Measurements from ENCODE around the gene RNF223.

Gene RNF223

DNA sequence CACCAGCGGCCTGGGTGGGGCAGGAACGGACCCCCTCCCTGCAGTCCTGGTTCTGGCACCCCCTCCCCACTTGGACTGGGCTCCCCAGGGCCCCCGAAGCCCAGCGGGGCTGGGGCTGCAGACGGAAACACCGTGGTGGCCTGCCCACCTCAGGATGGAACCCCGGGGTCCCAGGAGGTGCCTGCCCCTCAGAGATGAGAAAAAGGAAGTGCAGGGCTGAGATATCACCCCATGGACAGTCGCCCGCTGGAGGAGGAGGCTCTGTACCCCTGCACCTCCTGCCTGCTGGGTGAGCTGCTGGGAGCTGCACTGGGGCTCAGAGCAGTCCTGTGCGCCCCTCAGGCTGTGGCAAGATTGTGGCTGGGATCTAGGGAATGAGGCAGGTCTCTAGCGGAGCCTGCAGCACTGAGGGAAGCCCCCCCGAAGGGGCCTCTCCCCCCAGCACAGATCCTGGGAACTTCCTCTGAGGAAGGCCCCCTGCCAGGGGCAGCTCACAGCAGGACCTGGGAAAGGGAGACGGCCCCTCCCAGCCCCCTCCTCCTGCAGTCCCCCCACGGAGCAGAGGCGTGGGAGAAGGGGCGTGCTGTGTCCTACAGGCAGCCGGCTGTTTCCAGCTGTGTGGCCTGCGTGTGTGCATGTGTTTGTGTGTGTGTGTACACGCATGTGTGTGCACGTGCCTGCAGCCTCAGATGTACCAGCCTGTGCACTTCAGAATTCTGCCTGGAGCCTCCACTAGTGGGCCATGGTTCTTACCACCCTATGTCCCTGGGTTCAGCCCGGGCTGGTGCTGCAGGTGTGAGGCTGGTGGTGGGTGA is 47.3 kb downstream of the RNF223 start:
- no peak for DNase-seq (ENCODE audit: low read depth)

DNA sequence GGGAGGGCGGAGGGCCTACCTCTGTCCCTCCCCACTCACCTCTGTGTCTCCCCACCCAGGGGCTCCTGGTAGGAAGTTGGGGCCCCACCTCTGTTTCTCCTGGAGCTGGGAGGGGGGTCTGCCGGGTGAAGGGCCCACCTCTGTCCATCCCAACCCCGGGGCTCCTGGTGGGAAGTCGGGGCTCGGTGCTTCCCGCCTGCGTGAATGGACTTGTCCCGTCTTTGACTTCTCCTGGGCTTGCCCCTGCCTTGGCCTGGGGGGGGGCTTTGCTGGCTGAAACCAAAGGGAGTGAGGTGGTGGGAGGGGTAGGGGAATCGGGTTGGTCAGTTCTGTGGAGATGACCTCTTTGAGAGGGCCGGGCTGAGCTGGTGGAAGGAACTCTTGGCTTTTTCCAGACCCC is 48.4 kb downstream of the RNF223 start:
- no peak for DNase-seq (ENCODE audit: low read depth)

DNA sequence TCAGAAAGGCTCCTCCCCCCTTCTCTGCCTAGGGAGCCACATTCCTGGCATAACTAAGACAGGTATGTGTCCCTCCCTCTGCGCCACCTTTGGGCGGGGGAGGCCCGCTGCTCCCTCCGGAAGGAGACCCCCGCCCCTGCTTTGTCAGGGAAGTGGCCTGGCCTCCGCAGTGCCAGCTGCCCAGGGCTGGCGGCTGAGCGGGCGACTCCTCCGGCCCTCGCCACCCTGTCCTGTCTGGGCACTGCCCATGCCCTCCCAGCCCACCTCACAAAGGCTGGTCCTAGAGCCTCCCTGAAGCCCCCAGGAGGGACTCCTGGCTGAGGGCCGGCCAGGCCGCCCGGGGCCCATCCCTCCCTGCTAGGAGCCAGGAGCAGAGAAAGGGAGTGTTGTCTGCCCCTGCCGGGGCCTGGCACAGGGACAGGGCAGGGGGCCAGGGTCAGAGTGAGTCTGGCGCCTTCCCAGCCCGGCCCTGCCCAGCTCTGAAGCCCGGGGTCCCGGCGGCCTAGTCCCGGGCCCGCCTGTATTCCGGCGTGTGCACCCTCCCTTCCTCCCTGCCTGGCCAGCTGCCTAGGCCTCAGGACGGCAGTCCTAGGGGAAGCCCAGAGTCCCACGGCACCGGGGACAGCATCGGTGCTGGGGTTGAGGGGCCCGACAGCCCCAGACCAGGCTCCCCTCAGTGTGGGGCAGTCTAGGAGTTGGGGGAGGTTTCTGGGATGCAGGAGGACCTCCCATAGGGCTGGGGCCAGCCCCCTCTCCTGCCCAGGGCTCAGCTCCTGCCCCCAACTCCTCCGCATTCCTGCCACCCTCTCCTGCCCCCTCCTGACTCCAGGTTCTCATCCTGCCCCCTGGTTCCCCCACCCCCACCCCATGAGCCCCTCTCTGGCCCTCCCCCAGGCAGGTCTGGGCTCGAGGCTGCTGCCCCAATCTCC is 49.1 kb downstream of the RNF223 start:
- no peak for DNase-seq (ENCODE audit: low read depth)

DNA sequence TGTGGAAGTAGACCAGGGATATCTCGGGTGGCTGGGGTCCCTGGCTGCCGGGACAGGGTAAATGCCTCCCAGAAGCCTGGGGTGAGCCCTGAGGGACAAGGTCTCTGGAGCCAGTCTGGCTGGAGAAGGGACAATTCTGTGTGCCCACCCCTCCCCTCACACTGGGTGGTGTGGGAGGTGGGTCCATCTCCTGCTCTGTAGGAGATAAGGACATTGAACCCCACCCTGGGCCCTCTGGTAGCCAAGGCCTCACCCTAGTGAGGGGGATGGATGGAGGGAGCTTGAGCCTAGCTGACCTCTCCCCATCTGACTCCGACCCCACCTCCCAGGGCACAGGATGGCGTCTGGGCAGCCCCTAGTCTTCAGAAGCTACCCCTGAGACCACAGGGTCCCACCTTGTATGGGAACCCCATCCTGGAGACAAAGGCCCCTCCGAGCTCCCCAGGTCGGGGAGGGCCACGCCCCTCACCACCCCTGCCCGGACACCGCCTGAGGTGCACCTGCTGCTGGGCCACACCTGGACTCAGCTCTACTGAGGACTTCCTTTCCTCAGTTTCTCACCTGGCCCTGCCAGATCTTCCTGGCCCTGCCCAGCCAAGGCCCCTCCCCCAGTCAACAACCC is 49.8 kb downstream of the RNF223 start:
- no peak for DNase-seq (ENCODE audit: low read depth)

DNA sequence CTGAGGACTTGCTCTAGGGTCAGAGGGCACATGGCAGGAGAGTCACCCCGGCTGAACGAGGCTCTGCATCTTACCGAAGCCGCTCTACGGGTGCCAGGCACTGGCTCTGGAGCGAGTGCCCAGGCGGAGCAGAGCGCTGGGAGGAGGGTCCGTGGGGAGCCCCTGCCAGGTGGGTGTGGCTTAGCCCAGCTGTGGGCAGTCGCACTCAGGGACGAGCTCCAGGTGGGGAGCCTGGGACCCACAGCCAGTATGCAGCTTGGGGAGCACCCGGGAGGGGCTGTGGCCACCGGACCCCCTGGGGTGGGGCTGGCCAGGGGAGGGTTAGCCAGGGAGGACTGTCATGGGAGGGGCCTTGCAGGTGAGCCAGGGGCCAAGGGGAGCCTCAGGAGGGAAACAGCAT is 50.4 kb downstream of the RNF223 start:
- DNase-seq (ENCODE audit: low read depth), result no peak

DNA sequence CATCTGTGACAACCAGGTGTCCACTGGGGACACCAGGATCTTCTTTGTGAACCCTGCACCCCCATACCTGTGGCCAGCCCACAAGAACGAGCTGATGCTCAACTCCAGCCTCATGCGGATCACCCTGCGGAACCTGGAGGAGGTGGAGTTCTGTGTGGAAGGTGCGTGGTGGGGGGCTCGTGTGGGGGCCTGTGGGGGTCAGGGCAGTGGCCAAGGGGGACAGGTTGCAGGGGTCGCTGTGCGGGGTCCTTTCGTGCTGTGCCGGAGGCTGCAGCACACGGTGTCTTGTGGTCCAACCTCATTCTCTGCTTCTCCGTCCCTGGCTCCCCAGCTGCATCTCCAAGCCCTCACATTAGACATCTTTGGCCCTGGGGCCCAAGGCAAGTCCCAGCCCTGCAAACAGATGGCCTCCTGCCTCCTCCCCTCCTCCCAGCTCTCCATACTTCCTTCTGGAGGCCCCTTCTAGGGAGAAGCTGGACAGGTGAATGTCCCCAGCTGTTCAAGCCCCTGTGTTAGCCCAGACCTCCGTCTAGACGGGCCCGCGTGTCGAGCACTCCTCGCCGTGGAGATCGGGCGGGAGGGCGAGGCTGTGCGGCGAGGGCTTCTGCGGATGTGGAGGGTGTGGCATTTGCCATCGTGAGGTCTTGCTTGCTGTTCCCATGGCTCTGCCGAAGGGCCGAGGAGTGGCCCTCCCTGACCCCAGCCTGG is 51.6 kb downstream of the RNF223 start:
- no peak for DNase-seq (ENCODE audit: low read depth)

DNA sequence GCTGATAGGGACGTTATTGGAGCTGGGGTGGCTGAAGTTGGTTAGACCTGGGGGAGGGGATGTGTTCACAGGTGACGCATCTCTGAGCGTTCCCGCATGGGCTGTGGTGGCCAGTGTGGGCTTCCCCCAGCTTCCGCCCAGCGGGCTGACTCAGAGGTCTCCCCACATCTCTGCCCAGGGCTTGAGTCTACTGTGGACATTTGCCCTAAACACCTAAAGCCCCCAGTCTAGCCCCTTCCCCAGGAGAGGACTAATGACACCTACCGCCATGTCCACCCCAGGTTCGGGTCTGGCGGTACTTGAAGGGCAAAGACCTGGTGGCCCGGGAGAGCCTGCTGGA is 52.2 kb downstream of the RNF223 start:
- no peak for DNase-seq (ENCODE audit: low read depth)

DNA sequence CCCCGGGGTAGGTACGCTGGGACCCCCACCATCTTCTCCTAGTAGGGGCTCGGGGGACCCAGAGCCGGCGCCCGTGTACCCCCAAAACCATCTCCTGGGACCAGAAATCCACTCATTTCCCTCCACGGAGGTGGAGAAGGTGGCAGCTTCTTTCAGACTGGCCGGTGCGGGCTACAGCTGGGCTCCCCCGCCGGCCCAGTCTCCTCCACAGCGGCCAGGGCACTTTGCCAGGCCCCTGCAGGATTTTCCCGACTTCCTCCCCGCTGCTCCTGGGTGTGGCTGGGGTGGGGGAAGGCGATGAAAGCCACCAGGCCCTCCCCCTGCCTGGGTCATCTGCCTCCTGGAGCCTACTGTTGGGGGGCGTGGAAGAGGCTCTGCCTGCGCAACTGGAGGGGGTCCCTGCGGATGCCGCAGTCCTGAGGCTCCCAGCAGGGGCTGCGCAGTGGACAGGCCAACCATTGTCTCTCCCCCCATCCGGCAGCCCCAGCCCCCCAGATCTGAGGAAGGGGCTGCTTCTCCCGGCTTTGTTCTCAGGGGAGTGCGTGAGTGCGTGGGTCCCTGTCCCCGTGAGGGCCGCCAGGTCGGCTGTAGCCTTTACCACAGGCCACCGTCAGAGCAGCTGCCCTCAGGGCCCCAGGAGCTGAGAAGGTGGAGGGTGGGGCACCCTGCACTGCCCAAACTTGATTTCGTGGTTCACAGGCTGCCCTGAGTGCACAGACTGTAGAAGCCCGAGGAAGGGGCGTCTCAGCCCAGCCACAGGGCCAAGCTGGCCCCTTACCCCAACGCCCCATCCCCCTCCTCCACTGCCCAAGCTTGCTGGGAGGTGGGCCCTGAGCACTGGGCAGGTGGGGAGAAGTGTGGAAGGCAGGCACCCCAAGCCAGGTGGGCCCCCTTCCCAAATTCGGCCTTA is 52.8 kb downstream of the RNF223 start:
- DNase-seq (ENCODE audit: low read depth), result no peak

Data from activated T-helper 1 cell treated with Interleukin-2 at 50 U/mL for 16 hours (primary cell).